Chondrocyte (in vitro differentiated cells): ENCODE results near the gene COL6A2. TPM values are rescaled to one million over a fixed set of nuclear protein-coding genes. Genes with fewer than 3 reads are reported as not detected.
A peak's percentile ranks its signal among the peaks of the same experiment; 100 is the strongest.

Experiments
- DNase-seq: peaks from one replicate; pipeline ENCODE4 v3.0.0; 2021; ENCODE audit warnings: mixed read lengths, low spot score
- H3K27ac Mint-ChIP-seq: one replicate; pipeline ENCODE4 v1.8.0; 2021; ENCODE audit warnings: mild to moderate bottlenecking, moderate library complexity, mixed read lengths; ENCODE audit not compliant: unreplicated experiment
- H3K27me3 Mint-ChIP-seq: 2 replicates; pipeline ENCODE4 v1.8.0; 2021; ENCODE audit warnings: low read depth, mixed read lengths
- H3K36me3 Mint-ChIP-seq: 2 replicates; pipeline ENCODE4 v1.8.0; 2021; ENCODE audit warnings: low read depth, mixed read lengths
- H3K4me1 Mint-ChIP-seq: 2 replicates; pipeline ENCODE4 v1.8.0; 2021; ENCODE audit warnings: low read depth, mild to moderate bottlenecking, mixed read lengths
- H3K4me3 Mint-ChIP-seq: one replicate; pipeline ENCODE4 v1.8.0; 2021; ENCODE audit warnings: mild to moderate bottlenecking, moderate library complexity, mixed read lengths; ENCODE audit not compliant: unreplicated experiment
- H3K9me3 Mint-ChIP-seq: 2 replicates; pipeline ENCODE4 v1.8.0; 2021; ENCODE audit warnings: low read depth, mixed read lengths
- CTCF ChIP-seq: fragments of 200-600 bp; sonication (generic); IDR thresholded peaks from 2 replicates; pipeline ENCODE4 v1.5.0; 2021; ENCODE audit warnings: antibody characterized with exemption, mild to moderate bottlenecking, moderate library complexity
- total RNA-seq: library from RNA; stranded (reverse); gene quantifications from 3 replicates; pipeline ENCODE4 v1.2.1, GENCODE V29; 2021

The COL6A2 gene
- total RNA-seq, 1 donor from 2014 or later: 1,646 TPM

GRCh38 chr21:46157987-46158451 is 60.1 kb downstream of the COL6A2 start:
- Mint-ChIP-seq H3K9me3 (no peaks in the 10 kb centered on the region), H3K4me1 (no peaks in the 10 kb centered on the region), H3K27ac (no peak overlapping the region), H3K36me3 (no peaks in the 10 kb centered on the region), H3K4me3 (no peak overlapping the region), H3K27me3 (no peaks in the 10 kb centered on the region)
- TF ChIP-seq CTCF: no peak
- peak; percentile 68 for DNase-seq

GRCh38 chr21:46158666-46159300 is 60.9 kb downstream of the COL6A2 start:
- H3K4me3 Mint-ChIP-seq: no peak overlapping the region
- no peaks in the 10 kb centered on the region for H3K4me1 Mint-ChIP-seq
- no peak overlapping the region for H3K27ac Mint-ChIP-seq
- no peaks in the 10 kb centered on the region for H3K9me3 Mint-ChIP-seq
- no peak for TF ChIP-seq CTCF
- DNase-seq: peak; percentile 68
- H3K36me3 Mint-ChIP-seq: no peaks in the 10 kb centered on the region
- no peaks in the 10 kb centered on the region for H3K27me3 Mint-ChIP-seq

GRCh38 chr21:46159390-46159789 is 61.5 kb downstream of the COL6A2 start:
- H3K27me3 Mint-ChIP-seq: no peaks in the 10 kb centered on the region
- no peaks in the 10 kb centered on the region for H3K4me1 Mint-ChIP-seq
- peaks cover 2% of the 10 kb centered on the region for H3K36me3 Mint-ChIP-seq
- H3K9me3 Mint-ChIP-seq: no peaks in the 10 kb centered on the region
- DNase-seq: peak; percentile 41
- TF ChIP-seq CTCF: no peak
- no peak overlapping the region for H3K27ac Mint-ChIP-seq
- H3K4me3 Mint-ChIP-seq: no peak overlapping the region

DNA sequence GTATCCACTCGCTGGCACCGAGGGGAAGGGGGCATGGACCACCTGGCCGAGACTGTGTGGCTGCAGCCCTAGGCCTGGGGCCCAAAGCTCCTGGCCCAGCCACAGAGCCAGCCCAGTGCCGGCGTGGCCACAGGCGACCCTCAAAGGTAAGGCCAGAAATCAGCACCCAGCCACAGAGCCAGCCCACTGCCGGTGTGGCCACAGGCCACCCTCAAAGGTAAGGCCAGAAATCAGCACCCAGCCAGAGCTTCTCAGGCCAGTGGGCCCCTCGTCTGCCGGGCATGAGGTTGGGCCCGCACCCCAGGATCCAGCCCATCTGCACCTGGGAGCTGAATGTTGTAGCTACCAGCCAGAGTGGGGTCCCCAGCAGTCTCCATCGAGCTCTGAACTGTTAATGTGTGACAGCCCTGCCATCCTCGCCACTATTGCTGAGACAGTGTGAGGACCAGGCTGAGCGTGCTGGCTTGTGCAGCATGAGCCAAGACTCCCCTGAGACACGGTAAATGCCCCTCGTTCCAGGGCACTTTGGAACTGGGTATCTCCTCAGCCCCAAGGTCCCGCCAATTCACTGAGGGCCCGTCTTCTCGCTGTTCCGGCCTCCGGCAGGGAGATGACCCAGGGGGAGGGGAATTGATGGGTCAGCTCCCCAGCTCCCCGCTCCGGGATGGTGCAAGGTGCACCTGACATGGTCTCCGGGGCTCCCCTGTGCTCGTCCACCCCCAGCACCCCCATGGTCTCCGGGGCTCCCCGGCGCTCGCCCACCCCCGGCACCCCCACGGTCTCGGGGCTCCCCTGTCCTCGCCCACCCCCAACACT is 62.1 kb downstream of the COL6A2 start:
- DNase-seq: peak; percentile 71
- TF ChIP-seq CTCF: no peak
- Mint-ChIP-seq H3K27ac (no peak overlapping the region), H3K4me1 (no peaks in the 10 kb centered on the region), H3K4me3 (no peak overlapping the region), H3K9me3 (no peaks in the 10 kb centered on the region), H3K36me3 (peaks cover 5% of the 10 kb centered on the region), H3K27me3 (no peaks in the 10 kb centered on the region)

DNA sequence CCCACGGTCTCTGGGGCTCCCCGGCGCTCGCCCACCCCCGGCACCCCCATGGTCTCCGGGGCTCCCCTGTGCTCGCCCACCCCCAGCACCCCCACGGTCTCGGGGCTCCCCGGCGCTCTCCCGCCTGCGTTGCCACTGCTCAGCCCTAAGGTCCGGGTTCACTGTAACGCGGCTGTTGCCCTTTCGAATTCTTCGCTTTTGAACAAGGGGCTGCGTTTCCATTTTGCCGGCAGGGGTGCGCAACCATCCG is 62.7 kb downstream of the COL6A2 start:
- H3K9me3 Mint-ChIP-seq: no peaks in the 10 kb centered on the region
- H3K36me3 Mint-ChIP-seq: peaks cover 5% of the 10 kb centered on the region
- no peak for TF ChIP-seq CTCF
- no peak overlapping the region for H3K27ac Mint-ChIP-seq
- no peaks in the 10 kb centered on the region for H3K27me3 Mint-ChIP-seq
- H3K4me3 Mint-ChIP-seq: no peak overlapping the region
- H3K4me1 Mint-ChIP-seq: no peaks in the 10 kb centered on the region
- DNase-seq: no peak
